Fibroblast of the aortic adventitia (primary cell): Measurements from ENCODE around the gene FLRT1. TPM values are rescaled to one million over a fixed set of nuclear protein-coding genes. Genes with fewer than 3 reads are reported as not detected.
"Not testable (repeated sequence)": the region's sequence is repeated elsewhere in the genome, so short reads cannot be mapped to it uniquely, and the experiment has no call there.

Experiments
- DNase-seq: peaks from one replicate; pipeline ENCODE4 v3.0.0-alpha.2; 2010; ENCODE audit warnings: low read depth
- H3K4me3 ChIP-seq: 2 replicates; pipeline ENCODE4 v1.5.1; 2011; ENCODE audit warnings: low read depth, mild to moderate bottlenecking, control low read depth, low read length, moderate library complexity
- CTCF ChIP-seq: IDR thresholded peaks from 2 replicates; pipeline ENCODE4 v1.5.1; 2011; ENCODE audit warnings: mild to moderate bottlenecking, low read length, control low read depth, inconsistent platforms; ENCODE audit not compliant: insufficient read depth
- total RNA-seq: library from RNA; depleted of rRNA; stranded (reverse); fragments of >200 nt; gene quantifications from 2 replicates; pipeline ENCODE4 v1.2.3, GENCODE V29; 2012; ENCODE audit warnings: low replicate concordance

FLRT1 gene
- total RNA-seq, 1 donor: 0.18 TPM

DNA sequence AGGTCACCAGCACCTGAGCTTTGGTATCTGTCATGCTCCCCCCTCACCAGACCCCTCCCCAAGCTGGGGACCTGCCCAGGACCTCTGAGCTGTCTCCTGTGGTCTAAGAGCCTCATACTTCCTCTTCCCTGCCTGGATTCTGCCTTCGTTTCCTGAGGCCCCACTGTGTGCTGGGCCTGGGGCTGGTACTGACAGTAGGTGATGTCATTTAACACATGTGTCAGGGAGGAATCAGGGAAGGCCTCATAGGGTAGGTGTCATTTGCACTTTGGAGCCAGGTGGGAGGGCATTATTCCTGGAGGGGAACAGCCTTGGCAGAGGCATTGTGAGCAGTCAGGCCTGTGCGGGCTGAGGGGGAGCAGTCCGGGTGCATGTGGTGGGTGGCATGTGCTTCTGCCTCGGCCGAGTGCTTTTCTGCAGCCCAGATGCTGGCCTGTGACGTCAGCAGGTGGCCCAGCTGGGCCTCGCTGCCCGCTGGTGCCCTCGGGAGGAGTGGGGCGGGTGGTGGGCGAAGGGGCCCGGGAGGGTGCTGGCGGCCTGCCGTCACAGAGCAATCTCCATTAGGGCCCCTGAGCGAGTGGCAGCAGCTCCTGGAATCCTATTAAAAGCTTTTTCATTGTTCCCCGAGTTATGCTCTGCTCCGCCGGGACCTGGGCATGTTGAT lies 9.1 kb downstream of the FLRT1 start:
- no peak for DNase-seq
- no peak for TF ChIP-seq CTCF

DNA sequence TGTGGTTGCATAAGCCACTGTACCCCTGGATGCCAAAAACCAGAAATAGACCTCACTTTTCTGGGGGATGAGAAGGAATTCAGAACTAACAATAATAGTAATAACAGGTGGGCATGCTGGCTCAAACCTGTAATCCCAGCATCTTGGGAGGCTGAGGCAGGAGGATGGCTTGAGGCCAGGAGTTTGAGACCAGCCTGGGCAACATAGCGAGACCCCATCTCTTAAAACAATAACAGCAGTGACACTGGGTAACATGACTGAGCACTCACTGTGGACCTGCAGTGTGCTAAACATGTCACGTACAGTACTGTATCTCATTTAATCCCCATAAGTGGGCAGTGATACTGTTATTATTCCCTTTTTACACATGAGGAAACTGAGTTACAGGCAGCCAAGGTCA lies 10.0 kb downstream of the FLRT1 start:
- DNase-seq: no peak
- H3K4me3 ChIP-seq: no peak overlapping the region
- no peak for TF ChIP-seq CTCF

More for the DNA sequence above, 9.1 kb downstream of the FLRT1 start:
- no peak overlapping the region for H3K4me3 ChIP-seq

GRCh38 chr11:64047373-64047772 lies 11.6 kb downstream of the FLRT1 start:
- DNase-seq, H3K4me3 ChIP-seq: not testable (repeated sequence)

DNA sequence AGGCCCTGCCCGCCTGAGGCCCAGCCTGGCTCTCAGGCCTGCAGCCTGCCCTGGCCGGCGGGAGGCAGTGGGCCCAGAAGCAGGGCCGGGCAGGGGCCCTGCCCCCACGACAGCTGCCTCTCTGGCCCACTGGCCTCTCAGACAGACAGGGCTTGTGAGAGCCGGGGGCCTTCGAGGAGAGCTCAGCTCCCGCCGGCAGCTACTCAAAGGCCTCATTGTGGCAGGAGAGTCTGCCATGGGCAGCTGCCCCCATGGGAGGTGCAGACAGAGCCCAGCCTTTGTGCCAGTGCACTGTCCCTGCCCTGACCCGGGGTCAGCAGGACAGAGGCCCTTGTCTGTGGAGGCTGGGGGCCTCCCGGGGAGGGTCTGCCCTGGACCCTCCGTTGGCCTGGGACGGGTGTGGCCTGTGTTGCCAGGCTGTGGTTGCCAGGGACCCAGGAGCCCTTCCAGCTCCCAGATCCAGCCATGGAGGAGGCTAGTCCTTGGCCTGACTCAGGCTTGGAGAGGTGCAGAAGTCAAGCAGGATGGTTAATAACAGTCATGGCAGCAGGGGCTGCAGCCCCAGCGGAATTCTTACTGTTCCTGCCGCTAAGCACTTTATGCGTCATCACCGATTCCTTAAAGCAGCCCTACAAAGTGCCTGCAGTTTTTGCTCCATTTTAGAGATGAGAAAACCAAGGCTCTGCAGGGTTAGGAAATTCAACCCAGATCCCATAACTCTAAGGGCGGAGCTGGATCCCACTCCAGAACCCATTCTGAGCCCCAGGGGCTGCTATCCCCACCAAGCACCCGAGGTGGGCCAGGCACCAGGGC lies 12.5 kb downstream of the FLRT1 start:
- no peak for TF ChIP-seq CTCF
- H3K4me3 ChIP-seq: no peak overlapping the region
- no peak for DNase-seq

GRCh38 chr11:64049509-64049908 lies 13.8 kb downstream of the FLRT1 start:
- DNase-seq: no peak

DNA sequence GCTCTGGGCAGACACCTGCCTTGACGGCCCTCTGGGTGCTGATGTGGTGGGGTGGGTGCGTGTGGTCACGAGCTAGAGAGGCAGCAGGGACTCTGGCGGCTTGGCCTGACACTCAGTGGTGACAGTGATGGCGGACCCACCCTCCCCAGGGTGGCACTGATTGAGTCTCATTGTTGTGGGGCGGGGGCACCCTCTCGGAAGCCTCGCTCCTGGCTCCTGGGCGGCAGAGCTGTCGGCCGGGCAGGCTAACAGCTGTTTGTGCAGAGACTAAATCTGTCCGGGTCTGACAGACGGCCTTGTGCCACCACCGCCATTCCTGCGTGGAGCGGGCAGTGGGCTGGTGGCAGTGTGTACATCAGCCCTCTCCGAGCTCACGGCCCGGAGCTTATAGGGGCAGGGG lies 15.6 kb downstream of the FLRT1 start:
- H3K4me3 ChIP-seq: no peak overlapping the region
- DNase-seq: no peak
- no peak for TF ChIP-seq CTCF

More at GRCh38 chr11:64049509-64049908, 13.8 kb downstream of the FLRT1 start:
- H3K4me3 ChIP-seq: no peak overlapping the region
- no peak for TF ChIP-seq CTCF

DNA sequence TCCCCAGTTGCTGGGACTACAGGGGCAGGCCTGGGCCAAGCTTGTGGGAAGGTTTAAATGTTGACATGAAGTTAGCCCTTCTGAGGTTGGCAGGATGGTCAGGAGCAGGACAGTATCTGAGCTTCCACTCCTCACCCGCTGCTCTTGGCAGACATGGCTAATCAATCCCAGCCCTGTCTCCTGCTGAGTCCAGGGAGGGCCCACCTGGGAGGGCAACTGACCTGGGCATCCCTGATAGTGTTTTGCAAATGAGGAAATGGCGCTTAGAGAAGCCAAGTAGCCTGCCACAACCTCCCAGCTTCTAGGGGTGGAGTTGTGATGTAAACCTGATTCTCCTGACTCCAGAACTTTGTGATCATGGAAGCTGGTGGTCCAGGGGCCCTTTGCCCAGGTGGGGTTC lies 16.7 kb downstream of the FLRT1 start:
- DNase-seq: no peak
- no peak for TF ChIP-seq CTCF
- no peak overlapping the region for H3K4me3 ChIP-seq
